IMR-90 (cell line): ENCODE results near the gene GM2A. TPM values are rescaled to one million over a fixed set of nuclear protein-coding genes. Genes with fewer than 3 reads are reported as not detected.

ENCODE experiments used
- ATAC-seq: fragments of 200-7000 bp; cut with Tn5 transposase; 2 replicates; pipeline ENCODE4 v1.9.1; 2020; ENCODE audit warnings: low read depth, mild to moderate bottlenecking, moderate library complexity
- BruUV-seq: library from RNA; stranded (reverse); fragments of 400-500 nt; replicated peaks from 2 replicates; lab custom pipeline; 2021; lab: Mats Ljungman, UMichigan
- CTCF ChIA-PET: fragments of 300-600 bp; formaldehyde crosslinking; extraction: SDS; loops from one replicate; lab custom pipeline; 2021; ENCODE audit warnings: antibody characterized with exemption; lab: Yijun Ruan, JAX
- POLR2A ChIA-PET: fragments of 300-600 bp; sonication (Branson Sonifier 250); formaldehyde crosslinking; loops from one replicate; lab custom pipeline; 2022; ENCODE audit warnings: antibody characterized with exemption; ENCODE audit not compliant: unreplicated experiment; lab: Charles Lee
- DNase-seq: peaks from one replicate; pipeline ENCODE4 v3.0.0; 2013
- H2AFZ ChIP-seq: replicated peaks from 2 replicates; pipeline ENCODE3; 2013; ENCODE audit warnings: low read length, mild to moderate bottlenecking; ENCODE audit not compliant: poor library complexity
- H2AK5ac ChIP-seq: 2 replicates; pipeline ENCODE4 v1.6.1; 2013; ENCODE audit warnings: low read depth, low read length, inconsistent platforms
- H2AK9ac ChIP-seq: replicated peaks from 2 replicates; pipeline ENCODE3; 2013; ENCODE audit warnings: mild to moderate bottlenecking, low read depth, low read length, moderate library complexity; ENCODE audit not compliant: poor library complexity
- H2BK120ac ChIP-seq: 2 replicates; pipeline ENCODE4 v1.6.1; 2013; ENCODE audit warnings: low read depth, low read length, inconsistent platforms
- H2BK15ac ChIP-seq: 3 replicates; pipeline ENCODE4 v1.6.1; 2013; ENCODE audit warnings: low read depth, low read length, inconsistent platforms
- H2BK20ac ChIP-seq: 2 replicates; pipeline ENCODE4 v1.6.1; 2013; ENCODE audit warnings: low read depth, mild to moderate bottlenecking, inconsistent platforms, low read length, moderate library complexity
- H2BK5ac ChIP-seq: 2 replicates; pipeline ENCODE4 v1.6.1; 2013; ENCODE audit warnings: mild to moderate bottlenecking, low read depth, low read length, inconsistent platforms; ENCODE audit not compliant: poor library complexity, severe bottlenecking
- H3K14ac ChIP-seq: replicated peaks from 2 replicates; pipeline ENCODE4 v1.6.1; 2013; ENCODE audit warnings: low read depth, low read length, inconsistent platforms
- H3K18ac ChIP-seq: 2 replicates; pipeline ENCODE4 v1.6.1; 2013; ENCODE audit warnings: low read depth, low read length, control low read depth
- H3K23ac ChIP-seq: 2 replicates; pipeline ENCODE4 v1.6.1; 2013; ENCODE audit warnings: low read depth, low read length, inconsistent platforms
- H3K27ac ChIP-seq: 2 replicates; pipeline ENCODE4 v1.5.1; 2013; ENCODE audit warnings: mild to moderate bottlenecking, control low read depth, low read length; ENCODE audit not compliant: insufficient read depth
- H3K27me3 ChIP-seq: 2 replicates; pipeline ENCODE4 v1.6.1; 2013; ENCODE audit warnings: low read length; ENCODE audit not compliant: control insufficient read depth, insufficient read depth
- H3K36me3 ChIP-seq: 2 replicates; pipeline ENCODE4 v1.6.1; 2013; ENCODE audit warnings: low read length, mixed read lengths; ENCODE audit not compliant: control insufficient read depth, insufficient read depth
- H3K4ac ChIP-seq: 2 replicates; pipeline ENCODE4 v1.6.1; 2013; ENCODE audit warnings: low read depth, low read length, inconsistent platforms
- H3K4me1 ChIP-seq: 2 replicates; pipeline ENCODE4 v1.6.1; 2013; ENCODE audit warnings: low read length, mixed read lengths; ENCODE audit not compliant: control insufficient read depth, insufficient read depth
- H3K4me2 ChIP-seq: 2 replicates; pipeline ENCODE4 v1.6.1; 2013; ENCODE audit warnings: low read depth, mild to moderate bottlenecking, control low read depth, low read length, moderate library complexity
- H3K4me3 ChIP-seq: 2 replicates; pipeline ENCODE4 v1.5.1; 2013; ENCODE audit warnings: low read depth, mild to moderate bottlenecking, control low read depth, low read length, moderate library complexity; ENCODE audit not compliant: insufficient read depth
- H3K56ac ChIP-seq: 2 replicates; pipeline ENCODE4 v1.6.1; 2013; ENCODE audit warnings: low read length, inconsistent platforms; ENCODE audit not compliant: insufficient read depth; ENCODE audit errors: extremely low read depth
- H3K79me1 ChIP-seq, 2 experiments: 2 replicates each; pipeline ENCODE4 v1.6.1; 2013; ENCODE audit warnings: low read length in 2 of 2, inconsistent platforms in 1 of 2, low read depth in 1 of 2
- H3K9ac ChIP-seq: 2 replicates; pipeline ENCODE4 v1.6.1; 2013; ENCODE audit warnings: low read depth, low read length, control low read depth
- H3K9me1 ChIP-seq: 2 replicates; pipeline ENCODE4 v1.6.1; 2013; ENCODE audit warnings: low read length, inconsistent platforms; ENCODE audit not compliant: insufficient read depth
- H3K9me3 ChIP-seq: 2 replicates; pipeline ENCODE4 v1.6.1; 2013; ENCODE audit warnings: low read length; ENCODE audit not compliant: control insufficient read depth, insufficient read depth
- H4K20me1 ChIP-seq: 2 replicates; pipeline ENCODE4 v1.6.1; 2013; ENCODE audit warnings: low read length, inconsistent platforms; ENCODE audit not compliant: insufficient read depth
- H4K5ac ChIP-seq: 2 replicates; pipeline ENCODE4 v1.6.1; 2013; ENCODE audit warnings: mild to moderate bottlenecking, low read depth, low read length, control low read depth
- H4K8ac ChIP-seq, 2 experiments: 2 replicates each; pipeline ENCODE4 v1.6.1; 2013; ENCODE audit warnings: low read depth in 2 of 2, low read length in 2 of 2, control low read depth in 1 of 2, inconsistent platforms in 1 of 2
- H4K91ac ChIP-seq: 2 replicates; pipeline ENCODE4 v1.6.1; 2013; ENCODE audit warnings: low read depth, low read length, inconsistent platforms; ENCODE audit not compliant: insufficient read depth
- BHLHE40 ChIP-seq: fragments of 150-350 bp; IDR thresholded peaks from 2 replicates; pipeline ENCODE4 v1.6.1; 2016; ENCODE audit warnings: mild to moderate bottlenecking, low read depth, low read length
- CEBPB ChIP-seq: IDR thresholded peaks from 2 replicates; pipeline ENCODE4 v1.6.1; 2012; ENCODE audit warnings: low read depth, low read length, improper control_type of control experiment
- CHD1 ChIP-seq: IDR thresholded peaks from 2 replicates; pipeline ENCODE4 v1.6.1; 2012; ENCODE audit warnings: low read depth, low read length, improper control_type of control experiment
- ELK1 ChIP-seq: fragments of 150-350 bp; IDR thresholded peaks from 2 replicates; pipeline ENCODE4 v1.6.1; 2016; ENCODE audit warnings: low read depth, mild to moderate bottlenecking, low read length, moderate library complexity, borderline replicate concordance
- MAFK ChIP-seq: IDR thresholded peaks from 2 replicates; pipeline ENCODE4 v1.6.1; 2012; ENCODE audit warnings: low read depth, low read length, improper control_type of control experiment
- MAZ ChIP-seq: IDR thresholded peaks from 2 replicates; pipeline ENCODE4 v1.6.1; 2012; ENCODE audit warnings: low read depth, mild to moderate bottlenecking, low read length, improper control_type of control experiment, moderate library complexity, borderline replicate concordance
- MXI1 ChIP-seq: IDR thresholded peaks from 2 replicates; pipeline ENCODE4 v1.6.1; 2012; ENCODE audit warnings: low read depth, mild to moderate bottlenecking, low read length, moderate library complexity, borderline replicate concordance
- POLR2A ChIP-seq: IDR thresholded peaks from 2 replicates; pipeline ENCODE4 v1.6.1; 2012; ENCODE audit warnings: mild to moderate bottlenecking, low read depth, low read length
- RAD21 ChIP-seq: IDR thresholded peaks from 2 replicates; pipeline ENCODE4 v1.6.1; 2012; ENCODE audit warnings: low read length, improper control_type of control experiment
- RFX5 ChIP-seq: IDR thresholded peaks from 2 replicates; pipeline ENCODE4 v1.8.0; 2012; ENCODE audit warnings: low read depth, mild to moderate bottlenecking, low read length, moderate library complexity
- USF2 ChIP-seq: fragments of 150-350 bp; IDR thresholded peaks from 2 replicates; pipeline ENCODE4 v1.6.1; 2017; ENCODE audit warnings: mild to moderate bottlenecking, antibody characterized with exemption, low read length, low read depth
- WGBS, 2 experiments: methylation state at CpG; one replicate each; pipeline versions ENCODE4 v1.1.5 to v1.1.7; 2013; ENCODE audit warnings: missing lambda C conversion rate in 2 of 2; ENCODE audit not compliant: insufficient read length in 1 of 2; ENCODE audit errors: extremely low coverage in 2 of 2; 5-methylcytosine and 5-hydroxymethylcytosine counted together
- dilution Hi-C: fragments of 300-500 bp; cut with HindIII; formaldehyde crosslinking; loops from one replicate; pipeline ENCODE4 v1.14.3; 2018; ENCODE audit warnings: low sequenced_read_pairs; ENCODE audit not compliant: unreplicated experiment
- in situ Hi-C: fragments of 300-500 bp; cut with MboI; formaldehyde crosslinking; loops from 3 replicates; pipeline ENCODE4 v1.14.3; 2019; ENCODE audit warnings: low sequenced_read_pairs, inconsistent platforms, mixed read lengths
- intact Hi-C: fragments of 100-400 bp; cut with micrococcal nuclease; formaldehyde crosslinking; loops from 2 replicates; pipeline ENCODE4 v1.10.0; 2022
- polyA plus RNA-seq, 3 experiments: library from polyadenylated mRNA; depleted of rRNA; stranded (reverse); fragments of >200 nt; gene quantifications; 2 replicates each; pipeline ENCODE4 v1.2.3, GENCODE V29; 2012; ENCODE audit warnings: low replicate concordance in 1 of 3
- total RNA-seq: library from RNA; depleted of rRNA; stranded (reverse); fragments of >200 nt; gene quantifications from 2 replicates; pipeline ENCODE4 v1.2.3, GENCODE V29; 2012

GM2A gene
- total and polyA plus RNA-seq, 2 of the 4 experiments (the other 2 are of a cell fraction): 13.8 to 18.5 TPM

GRCh38 chr5:151253605-151253950 is 593 bp downstream of the GM2A start:
- in situ Hi-C loops (no loop called here), intact Hi-C loops (loop anchor here (2.0 to 5.0 kb wide), 2 partner anchors 451 to 519 kb away; no protein-coding TSS in a partner anchor), dilution Hi-C loops (no loop called here)
- ChIA-PET POLR2A (no interaction called here), CTCF (interaction anchor here (1.4 to 2.0 kb wide), 2 partner anchors 10 to 15 kb away, joined by 4 to 8 read pairs; no protein-coding TSS in a partner anchor)
- 47% methylated on average over 2 of the region's 5 CpGs; no CpG with 5 or more reads in 1 of the 2 experiments for WGBS, 2 experiments
- Histone ChIP-seq H3K9ac (peak overlapping the region; percentile 69), H4K8ac (peak overlapping the region; percentile 1 to 44; a peak in 1 of 4 replicates), H3K56ac (no peak overlapping the region), H3K4me3 (peak overlapping the region; percentile 95), H2AK5ac (no peak overlapping the region), H2AFZ (peak overlapping the region; percentile 91), H4K91ac (no peak overlapping the region), H3K79me1 (peaks cover 0 to 5% of the 10 kb centered on the region in 2 experiments; a peak in 2 of 4 replicates), H2BK15ac (no peak overlapping the region), H3K14ac (peak overlapping the region; percentile 30; the same call in 1 of the 2 replicates), H4K5ac (no peak overlapping the region), H3K36me3 (no peaks in the 10 kb centered on the region), H3K9me3 (no peaks in the 10 kb centered on the region), H3K27ac (no peak overlapping the region), H4K20me1 (no peaks in the 10 kb centered on the region), H3K4me2 (peak overlapping the region; percentile 90), H3K18ac (no peak overlapping the region), H3K27me3 (peaks cover 5% of the 10 kb centered on the region), H2BK120ac (no peak overlapping the region), H3K23ac (peak overlapping the region; percentile 30; the same call in 1 of the 2 replicates), H2BK20ac (no peak overlapping the region), H3K4me1 (no peaks in the 10 kb centered on the region; the same call in 1 of the 2 replicates), H3K4ac (no peak overlapping the region), H2BK5ac (no peak overlapping the region), H2AK9ac (peak overlapping the region; percentile 33), H3K9me1 (peaks cover 5% of the 10 kb centered on the region; the same call in 1 of the 2 replicates)
- TF ChIP-seq MAFK (no peak), ELK1 (no peak), RFX5 (no peak), CHD1 (no peak), BHLHE40 (no peak), POLR2A (no peak), MXI1 (no peak), CEBPB (no peak), USF2 (no peak), MAZ (no peak), RAD21 (no peak)
- DNase-seq (no peak), ATAC-seq (no peak)
- BruUV-seq: no TSS peak
